HCT116 (cell line): ENCODE measurements around the gene TNS3. TPM values are rescaled to one million over a fixed set of nuclear protein-coding genes. Genes with fewer than 3 reads are reported as not detected.
A peak's percentile ranks its signal among the peaks of the same experiment; 100 is the strongest.

ENCODE experiments used
- ATAC-seq: fragments of 200-7000 bp; cut with Tn5 transposase; 2 replicates; pipeline ENCODE4 v1.9.1; 2020; ENCODE audit warnings: mild to moderate bottlenecking, moderate library complexity
- BruUV-seq: library from RNA; stranded (reverse); fragments of 400-500 nt; replicated peaks from 2 replicates; lab custom pipeline; 2021; lab: Mats Ljungman, UMichigan
- CTCF ChIA-PET: fragments of 300-600 bp; sonication (Branson Sonifier 250); formaldehyde crosslinking; loops from one replicate; lab custom pipeline; 2021; ENCODE audit warnings: antibody characterized with exemption; lab: Charles Lee
- POLR2A ChIA-PET: fragments of 300-600, 350-600 bp; sonication (Branson Sonifier 250); formaldehyde crosslinking; loops from one replicate; lab custom pipeline; 2021; ENCODE audit warnings: antibody characterized with exemption; lab: Charles Lee
- RAD21 ChIA-PET, 2 experiments: fragments of 300-600 bp; sonication (Branson Sonifier 250); formaldehyde crosslinking; loops; one replicate each; lab custom pipeline; 2023; ENCODE audit warnings: low total read pairs in 2 of 2; ENCODE audit not compliant: uncharacterized antibody in 2 of 2, unreplicated experiment in 2 of 2, low non-redundant PET in 1 of 2; lab: Charles Lee
- DNase-seq: peaks from one replicate; pipeline ENCODE4 v3.0.0-alpha.2; 2010; ENCODE audit warnings: low read depth, low spot score
- H2AFZ ChIP-seq: fragments of 200-600 bp; shearing (Covaris generic), sonication (generic); 2 replicates; pipeline ENCODE4 v1.6.1; 2017; ENCODE audit warnings: low read depth, mixed run types, mixed read lengths, antibody characterized with exemption, low read length; ENCODE audit not compliant: poor library complexity, severe bottlenecking
- H3K27ac ChIP-seq: 2 replicates; pipeline ENCODE4 v1.5.1; 2012; ENCODE audit warnings: low read depth, low read length
- H3K27me3 ChIP-seq: fragments of 200-600 bp; sonication (generic); 2 replicates; pipeline ENCODE4 v1.6.1; 2016; ENCODE audit warnings: mixed run types, low read length, mixed read lengths; ENCODE audit not compliant: insufficient read depth
- H3K36me3 ChIP-seq, 2 experiments: fragments of 200-500 bp in 1 of 2; fragments of 200-600 bp in 1 of 2; sonication (Bioruptor generic) in 1 of 2; sonication (generic) in 1 of 2; 2 replicates each; pipeline versions ENCODE4 v1.5.1 to v1.6.1; 2014 to 2016; ENCODE audit warnings: low read length in 2 of 2, inconsistent platforms in 1 of 2, mixed read lengths in 1 of 2, mixed run types in 1 of 2; ENCODE audit not compliant: insufficient read depth in 2 of 2, control insufficient read depth in 1 of 2
- H3K4me1 ChIP-seq, 2 experiments: fragments of 200-600 bp in 1 of 2; sonication (generic) in 1 of 2; 2 replicates each; pipeline versions ENCODE4 v1.5.1 to v1.6.1; 2012 to 2017; ENCODE audit warnings: low read length in 2 of 2, inconsistent platforms in 1 of 2, mild to moderate bottlenecking in 1 of 2, mixed read lengths in 1 of 2, mixed run types in 1 of 2, moderate library complexity in 1 of 2; ENCODE audit not compliant: insufficient read depth in 2 of 2, control insufficient read depth in 1 of 2
- H3K4me2 ChIP-seq: fragments of 200-600 bp; sonication (generic); 2 replicates; pipeline ENCODE4 v1.6.1; 2017; ENCODE audit warnings: mixed run types, low read length, mixed read lengths
- H3K4me3 ChIP-seq, 2 experiments: fragments of 200-600 bp in 1 of 2; sonication (generic) in 1 of 2; replicated peaks in 1 of 2; 2 replicates each; pipeline ENCODE4 v1.5.1; 2011 to 2016; ENCODE audit warnings: low read length in 2 of 2, control low read depth in 1 of 2, low read depth in 1 of 2, mild to moderate bottlenecking in 1 of 2, mixed read lengths in 1 of 2, mixed run types in 1 of 2
- H3K79me2 ChIP-seq: fragments of 200-600 bp; sonication (generic); 2 replicates; pipeline ENCODE4 v1.6.1; 2017; ENCODE audit warnings: mild to moderate bottlenecking, mixed run types, low read length, moderate library complexity, mixed read lengths; ENCODE audit not compliant: insufficient read depth
- H3K9ac ChIP-seq: fragments of 200-600 bp; sonication (generic); 2 replicates; pipeline ENCODE4 v1.6.1; 2016; ENCODE audit warnings: low read length, mixed read lengths
- H3K9me2 ChIP-seq: fragments of 200-600 bp; sonication (generic), shearing (Covaris generic); 2 replicates; pipeline ENCODE4 v1.6.1; 2017; ENCODE audit warnings: mixed run types, mild to moderate bottlenecking, moderate library complexity; ENCODE audit not compliant: insufficient read depth
- H3K9me3 ChIP-seq, 2 experiments: fragments of 200-500 bp in 1 of 2; fragments of 200-600 bp in 1 of 2; sonication (Bioruptor generic) in 1 of 2; sonication (generic) in 1 of 2; 2 replicates each; pipeline ENCODE4 v1.6.1; 2014 to 2017; ENCODE audit warnings: low read length in 2 of 2, mixed read lengths in 2 of 2, inconsistent platforms in 1 of 2, low read depth in 1 of 2, mild to moderate bottlenecking in 1 of 2, mixed run types in 1 of 2, moderate library complexity in 1 of 2; ENCODE audit not compliant: control insufficient read depth in 1 of 2, insufficient read depth in 1 of 2
- H4K20me1 ChIP-seq: fragments of 200-600 bp; sonication (generic), shearing (Covaris generic); 2 replicates; pipeline ENCODE4 v1.6.1; 2017; ENCODE audit warnings: mixed run types, mild to moderate bottlenecking, moderate library complexity; ENCODE audit not compliant: insufficient read depth
- EGR1 ChIP-seq: IDR thresholded peaks from 2 replicates; pipeline ENCODE4 v1.6.1; 2012; ENCODE audit warnings: low read depth
- ELF1 ChIP-seq: IDR thresholded peaks from 2 replicates; pipeline ENCODE4 v1.6.1; 2012; ENCODE audit warnings: low read depth, borderline replicate concordance
- EZH2 ChIP-seq: fragments of 200-600 bp; sonication (generic); IDR thresholded peaks from 2 replicates; pipeline ENCODE4 v1.6.1; 2017; ENCODE audit warnings: antibody characterized with exemption, mixed run types
- FOSL1 ChIP-seq: IDR thresholded peaks from 2 replicates; pipeline ENCODE4 v1.6.1; 2012; ENCODE audit warnings: low read depth
- JUND ChIP-seq: IDR thresholded peaks from 2 replicates; pipeline ENCODE4 v1.6.1; 2012
- POLR2AphosphoS5 ChIP-seq: IDR thresholded peaks from 2 replicates; pipeline ENCODE4 v1.6.1; 2011; ENCODE audit warnings: mild to moderate bottlenecking, low read depth, low read length, moderate library complexity
- ZFX ChIP-seq: fragments of 450-650 bp; IDR thresholded peaks from 2 replicates; pipeline ENCODE4 v1.6.1; 2017
- intact Hi-C: fragments of 100-400 bp; cut with micrococcal nuclease; formaldehyde crosslinking; loops from 2 replicates; pipeline ENCODE4 v1.10.0; 2022
- total RNA-seq: library from RNA; stranded (reverse); gene quantifications from one replicate; pipeline ENCODE4 v1.2.1, GENCODE V29; 2021; ENCODE audit not compliant: unreplicated experiment
- TF ChIP-seq, protein P1 (sequence below): IDR thresholded peaks from 2 replicates; pipeline ENCODE4 v1.6.1; 2012
- TF ChIP-seq, protein P2 (sequence below), 3 experiments: fragments of 200-600 bp in 1 of 3; sonication (generic) in 1 of 3; IDR thresholded peaks in 2 of 3; conservative IDR thresholded peaks in 1 of 3; 2 replicates each; pipeline ENCODE4 v1.5.1; 2012 to 2017; ENCODE audit warnings: low read depth in 2 of 3, low read length in 2 of 3, antibody characterized with exemption in 1 of 3, borderline replicate concordance in 1 of 3, control low read depth in 1 of 3, mild to moderate bottlenecking in 1 of 3, mixed read lengths in 1 of 3, mixed run types in 1 of 3, moderate library complexity in 1 of 3; ENCODE audit not compliant: insufficient read depth in 1 of 3

Gene TNS3
- total RNA-seq, 1 experiment from 2014 or later: 9.1 TPM

- TF ChIP-seq EGR1 (no peak), FOSL1 (0 out of 2 replicates have a peak, but pooled peaks have one; percentile 27), POLR2AphosphoS5 (no peak), ELF1 (no peak), JUND (peak; percentile 50)
- TF ChIP-seq, protein P1, sequence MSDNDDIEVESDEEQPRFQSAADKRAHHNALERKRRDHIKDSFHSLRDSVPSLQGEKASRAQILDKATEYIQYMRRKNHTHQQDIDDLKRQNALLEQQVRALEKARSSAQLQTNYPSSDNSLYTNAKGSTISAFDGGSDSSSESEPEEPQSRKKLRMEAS: peak; percentile 51
Observed at GRCh38 chr7:47557694-47558670, 23.9 kb downstream of the TNS3 start (continued).

- Histone ChIP-seq H3K4me1 (peaks cover 32 to 37% of the 10 kb centered on the region in 2 experiments), H4K20me1 (no peaks in the 10 kb centered on the region), H3K27me3 (no peaks in the 10 kb centered on the region), H3K9ac (peak overlapping the region; percentile 23; the same call in 1 of the 2 replicates), H3K36me3 (no peaks in the 10 kb centered on the region), H3K9me3 (no peaks in the 10 kb centered on the region), H3K79me2 (no peaks in the 10 kb centered on the region), H3K4me2 (peak overlapping the region; percentile 72), H3K27ac (peak overlapping the region; percentile 48), H3K4me3 (peak overlapping the region in 1 of 2 experiments; percentile 33; a peak in 1 of 4 replicates), H2AFZ (no peak overlapping the region), H3K9me2 (no peaks in the 10 kb centered on the region)
- TF ChIP-seq, protein P2, sequence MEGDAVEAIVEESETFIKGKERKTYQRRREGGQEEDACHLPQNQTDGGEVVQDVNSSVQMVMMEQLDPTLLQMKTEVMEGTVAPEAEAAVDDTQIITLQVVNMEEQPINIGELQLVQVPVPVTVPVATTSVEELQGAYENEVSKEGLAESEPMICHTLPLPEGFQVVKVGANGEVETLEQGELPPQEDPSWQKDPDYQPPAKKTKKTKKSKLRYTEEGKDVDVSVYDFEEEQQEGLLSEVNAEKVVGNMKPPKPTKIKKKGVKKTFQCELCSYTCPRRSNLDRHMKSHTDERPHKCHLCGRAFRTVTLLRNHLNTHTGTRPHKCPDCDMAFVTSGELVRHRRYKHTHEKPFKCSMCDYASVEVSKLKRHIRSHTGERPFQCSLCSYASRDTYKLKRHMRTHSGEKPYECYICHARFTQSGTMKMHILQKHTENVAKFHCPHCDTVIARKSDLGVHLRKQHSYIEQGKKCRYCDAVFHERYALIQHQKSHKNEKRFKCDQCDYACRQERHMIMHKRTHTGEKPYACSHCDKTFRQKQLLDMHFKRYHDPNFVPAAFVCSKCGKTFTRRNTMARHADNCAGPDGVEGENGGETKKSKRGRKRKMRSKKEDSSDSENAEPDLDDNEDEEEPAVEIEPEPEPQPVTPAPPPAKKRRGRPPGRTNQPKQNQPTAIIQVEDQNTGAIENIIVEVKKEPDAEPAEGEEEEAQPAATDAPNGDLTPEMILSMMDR (IDR thresholded peaks at IDR 0.05 in 2 of 3, conservative IDR thresholded peaks at IDR 0.05 in 1 of 3; ENCODE audit: borderline replicate concordance in 1 of 3, insufficient read depth in 1 of 3, low read depth in 2 of 3, low read length in 2 of 3): no peak
- TF ChIP-seq ZFX (no peak), ELF1 (no peak), EZH2 (no peak)
- TF ChIP-seq, protein P1: no peak
- no peak for ATAC-seq
- no TSS peak for BruUV-seq
- no peak for DNase-seq
- intact Hi-C loops: no loop called here
- ChIA-PET POLR2A (no interaction called here), CTCF (no interaction called here), RAD21 (no interaction called here)
Observed at GRCh38 chr7:47557317-47557693, 24.6 kb downstream of the TNS3 start.
